HepG2 (cell line): ENCODE data around the gene LMAN2L. TPM values are rescaled to one million over a fixed set of nuclear protein-coding genes. Genes with fewer than 3 reads are reported as not detected.

Experiments used
- ARID5B ChIP-seq: IDR thresholded peaks from 2 replicates; pipeline ENCODE4 v1.4.0; 2020; ENCODE audit warnings: mild to moderate bottlenecking, missing genetic modification reagents
- BCL6 ChIP-seq: IDR thresholded peaks from 2 replicates; pipeline ENCODE4 v1.6.1; 2016; ENCODE audit warnings: missing genetic modification reagents, missing compliant biosample characterization
- BRCA1 ChIP-seq: sonication (generic); formaldehyde crosslinking; IDR thresholded peaks from 2 replicates; pipeline ENCODE4 v1.4.0; 2020; ENCODE audit warnings: missing genetic modification reagents
- MTA1 ChIP-seq: sonication (generic); formaldehyde crosslinking; IDR thresholded peaks from 2 replicates; pipeline ENCODE4 v1.4.0; 2020; ENCODE audit warnings: missing genetic modification reagents, mild to moderate bottlenecking, borderline replicate concordance
- RNF2 ChIP-seq: fragments of 450-650 bp; conservative IDR thresholded peaks from 2 replicates; pipeline ENCODE4 v1.6.1; 2016; ENCODE audit warnings: low read depth
- SALL1 ChIP-seq: sonication (generic); formaldehyde crosslinking; IDR thresholded peaks from 2 replicates; pipeline ENCODE4 v1.8.0; 2022; ENCODE audit warnings: mild to moderate bottlenecking, missing genetic modification reagents
- SIX1 ChIP-seq: sonication (generic); formaldehyde crosslinking; IDR thresholded peaks from 2 replicates; pipeline ENCODE4 v1.4.0; 2020; ENCODE audit warnings: missing genetic modification reagents, borderline replicate concordance
- ZBTB20 ChIP-seq: sonication (generic); formaldehyde crosslinking; IDR thresholded peaks from 2 replicates; pipeline ENCODE4 v1.8.1; 2023; ENCODE audit warnings: missing genetic modification reagents, low read depth, mild to moderate bottlenecking, borderline replicate concordance
- ZNF570 ChIP-seq: sonication (generic); formaldehyde crosslinking; IDR thresholded peaks from 2 replicates; pipeline ENCODE4 v1.4.0; 2020; ENCODE audit warnings: mild to moderate bottlenecking, missing genetic modification reagents, borderline replicate concordance
- ZNF574 ChIP-seq: sonication (generic); formaldehyde crosslinking; IDR thresholded peaks from 2 replicates; pipeline ENCODE4 v1.4.0; 2020; ENCODE audit warnings: missing genetic modification reagents
- ZSCAN5A ChIP-seq: sonication (generic); formaldehyde crosslinking; IDR thresholded peaks from 2 replicates; pipeline ENCODE4 v1.8.0; 2022; ENCODE audit warnings: mild to moderate bottlenecking, missing genetic modification reagents, borderline replicate concordance
- polyA plus RNA-seq, 8 experiments: library from polyadenylated mRNA; depleted of rRNA in 3 of 8; stranded (reverse) in 7 of 8; unstranded in 1 of 8; fragments of >200 nt; fragmentation: Illumina TruSeq in 4 of 8; extraction: Trizol in 4 of 8; gene quantifications; 2 replicates each; pipeline versions ENCODE4 v1.2.1 to v1.2.3, GENCODE V29; 2011 to 2016; ENCODE audit warnings: low read depth in 4 of 8, missing spikeins in 1 of 8, mixed read lengths in 1 of 8; ENCODE audit not compliant: insufficient read depth in 1 of 8
- total RNA-seq, 5 experiments: library from RNA; depleted of rRNA; stranded (reverse); fragments of >200 nt; fragmentation: Illumina TruSeq; extraction: Trizol; gene quantifications; 2 replicates each; pipeline ENCODE4 v1.2.3, GENCODE V29; 2016; ENCODE audit warnings: low read depth in 1 of 5
- TF ChIP-seq, protein P1 (sequence below): sonication (generic); formaldehyde crosslinking; IDR thresholded peaks from 2 replicates; pipeline ENCODE4 v1.8.1; 2022; ENCODE audit warnings: low read depth, mild to moderate bottlenecking, missing genetic modification reagents

LMAN2L gene
- total and polyA plus RNA-seq, 2 of the 13 experiments (the other 11 are each of a cell fraction or from before 2014, with no cell fraction given) = 39.1 to 57.9 TPM

GRCh38 chr2:96683972-96684820 lies 55.7 kb downstream of the LMAN2L start (continued):
- TF ChIP-seq SIX1 (0 out of 2 replicates have a peak, but pooled peaks have one; percentile 45), BRCA1 (CRISPR knock-in tag) (no peak), RNF2 (no peak), ZNF570 (CRISPR knock-in tag) (no peak), ZBTB20 (peak; percentile 58; the same call in 1 of the 2 replicates), ZNF574 (CRISPR knock-in tag) (peak; percentile 27; the same call in 1 of the 2 replicates), SALL1 (peak; percentile 87), BCL6 (CRISPR knock-in tag) (peak; percentile 26; the same call in 1 of the 2 replicates), ARID5B (CRISPR knock-in tag) (peak; percentile 62), ZSCAN5A (CRISPR knock-in tag) (peak; percentile 57; the same call in 1 of the 2 replicates), MTA1 (CRISPR knock-in tag) (peak; percentile 28; the same call in 1 of the 2 replicates)
- TF ChIP-seq, protein P1, sequence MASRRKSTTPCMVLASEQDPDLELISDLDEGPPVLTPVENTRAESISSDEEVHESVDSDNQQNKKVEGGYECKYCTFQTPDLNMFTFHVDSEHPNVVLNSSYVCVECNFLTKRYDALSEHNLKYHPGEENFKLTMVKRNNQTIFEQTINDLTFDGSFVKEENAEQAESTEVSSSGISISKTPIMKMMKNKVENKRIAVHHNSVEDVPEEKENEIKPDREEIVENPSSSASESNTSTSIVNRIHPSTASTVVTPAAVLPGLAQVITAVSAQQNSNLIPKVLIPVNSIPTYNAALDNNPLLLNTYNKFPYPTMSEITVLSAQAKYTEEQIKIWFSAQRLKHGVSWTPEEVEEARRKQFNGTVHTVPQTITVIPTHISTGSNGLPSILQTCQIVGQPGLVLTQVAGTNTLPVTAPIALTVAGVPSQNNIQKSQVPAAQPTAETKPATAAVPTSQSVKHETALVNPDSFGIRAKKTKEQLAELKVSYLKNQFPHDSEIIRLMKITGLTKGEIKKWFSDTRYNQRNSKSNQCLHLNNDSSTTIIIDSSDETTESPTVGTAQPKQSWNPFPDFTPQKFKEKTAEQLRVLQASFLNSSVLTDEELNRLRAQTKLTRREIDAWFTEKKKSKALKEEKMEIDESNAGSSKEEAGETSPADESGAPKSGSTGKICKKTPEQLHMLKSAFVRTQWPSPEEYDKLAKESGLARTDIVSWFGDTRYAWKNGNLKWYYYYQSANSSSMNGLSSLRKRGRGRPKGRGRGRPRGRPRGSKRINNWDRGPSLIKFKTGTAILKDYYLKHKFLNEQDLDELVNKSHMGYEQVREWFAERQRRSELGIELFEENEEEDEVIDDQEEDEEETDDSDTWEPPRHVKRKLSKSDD = peak; percentile 22; the same call in 1 of the 2 replicates
